CD4-positive, alpha-beta T cell (primary cell): Measurements from ENCODE around the gene TSSK6. TPM values are rescaled to one million over a fixed set of nuclear protein-coding genes. Genes with fewer than 3 reads are reported as not detected.
A peak's percentile ranks its signal among the peaks of the same experiment; 100 is the strongest.
"Not testable (repeated sequence)": the region's sequence is repeated elsewhere in the genome, so short reads cannot be mapped to it uniquely, and the experiment has no call there.

Experiments
- ATAC-seq: fragments of 200-7000 bp; cut with Tn5 transposase; one replicate; pipeline ENCODE4 v1.10.0; 2022; ENCODE audit warnings: mild to moderate bottlenecking; ENCODE audit not compliant: poor library complexity
- CTCF ChIA-PET: fragments of 350-600 bp; sonication (Branson Sonifier 250); formaldehyde crosslinking; loops from one replicate; lab custom pipeline; 2021; ENCODE audit warnings: antibody characterized with exemption, inconsistent platforms; lab: Charles Lee
- POLR2A ChIA-PET: fragments of 350-600 bp; sonication (Branson Sonifier 250); formaldehyde crosslinking; loops from one replicate; lab custom pipeline; 2021; ENCODE audit warnings: antibody characterized with exemption, inconsistent platforms; lab: Charles Lee
- DNase-seq, 14 experiments: peaks; one replicate each; pipeline ENCODE4 v3.0.0-alpha.2; 2013 to 2020; ENCODE audit warnings: mixed read lengths in 2 of 14
- H3K27ac ChIP-seq, 2 donors: one replicate each; pipeline versions ENCODE4 v1.5.1 to v1.7.0; 2013; ENCODE audit warnings: low read length in 2 of 2, low read depth in 1 of 2, mild to moderate bottlenecking in 1 of 2
- H3K27me3 ChIP-seq, 2 experiments: 1 replicate in 1 of 2; 2 replicates in 1 of 2; pipeline versions ENCODE4 v1.6.1 to v1.7.0; 2013; ENCODE audit warnings: low read length in 2 of 2, control low read depth in 1 of 2, mild to moderate bottlenecking in 1 of 2, moderate library complexity in 1 of 2; ENCODE audit not compliant: insufficient read depth in 2 of 2, control insufficient read depth in 1 of 2
- H3K36me3 ChIP-seq: one replicate; pipeline ENCODE4 v1.6.1; 2013; ENCODE audit warnings: low read length, control low read depth; ENCODE audit not compliant: insufficient read depth
- H3K4me1 ChIP-seq: one replicate; pipeline ENCODE4 v1.6.1; 2013; ENCODE audit warnings: low read length, control low read depth; ENCODE audit not compliant: insufficient read depth
- H3K4me3 ChIP-seq: one replicate; pipeline ENCODE4 v1.5.1; 2013; ENCODE audit warnings: mild to moderate bottlenecking, low read length, moderate library complexity
- H3K9me3 ChIP-seq, 2 experiments: 1 replicate in 1 of 2; 2 replicates in 1 of 2; pipeline versions ENCODE4 v1.6.1 to v1.7.0; 2013; ENCODE audit warnings: low read length in 2 of 2, mild to moderate bottlenecking in 2 of 2, control low read depth in 1 of 2, moderate library complexity in 1 of 2; ENCODE audit not compliant: control insufficient read depth in 1 of 2, insufficient read depth in 1 of 2
- H3K27ac Mint-ChIP-seq: one replicate; pipeline ENCODE4 v1.8.0; 2020; ENCODE audit warnings: mixed read lengths
- H3K27me3 Mint-ChIP-seq: one replicate; pipeline ENCODE4 v1.8.0; 2021; ENCODE audit warnings: mixed read lengths
- H3K36me3 Mint-ChIP-seq: one replicate; pipeline ENCODE4 v1.8.0; 2021; ENCODE audit warnings: low read depth, mixed read lengths
- H3K4me1 Mint-ChIP-seq: one replicate; pipeline ENCODE4 v1.8.0; 2021; ENCODE audit warnings: low read depth, mixed read lengths
- H3K4me3 Mint-ChIP-seq: one replicate; pipeline ENCODE4 v1.8.0; 2020; ENCODE audit warnings: mild to moderate bottlenecking, mixed read lengths
- H3K9me3 Mint-ChIP-seq: one replicate; pipeline ENCODE4 v1.8.0; 2020; ENCODE audit warnings: mixed read lengths
- intact Hi-C, 2 experiments: fragments of 100-400 bp; cut with DNase I in 1 of 2; cut with micrococcal nuclease in 1 of 2; formaldehyde crosslinking; loops; one replicate each; pipeline versions ENCODE4 v1.15.1 to v1.9.0; 2023 to 2025; cut with DNase I, micrococcal nuclease
- total RNA-seq, 174 experiments: library from RNA in 2 of 174; stranded (reverse) in 2 of 174; gene quantifications; one replicate each; pipeline ENCODE4 v1.2.3 and lab custom pipeline; 2021 to 2026
- TF ChIP-seq, protein P1 (sequence below): fragments of 200-600 bp; IDR thresholded peaks from one replicate; pipeline ENCODE4 v1.8.0; 2022; ENCODE audit warnings: antibody characterized with exemption, mild to moderate bottlenecking

Gene TSSK6
- total RNA-seq, 2 experiments from 2014 or later = 3.4 to 5.5 TPM

GRCh38 chr19:19475015-19475765 is 40.2 kb downstream of the TSSK6 start:
- no peak for DNase-seq
- peaks cover 16% of the 10 kb centered on the region for H3K36me3 ChIP-seq
- Mint-ChIP-seq H3K4me1 (peaks cover 86% of the 10 kb centered on the region), H3K27ac (peak overlapping the region; percentile 82), H3K9me3 (no peaks in the 10 kb centered on the region), H3K36me3 (peaks cover 74% of the 10 kb centered on the region), H3K4me3 (no peak overlapping the region), H3K27me3 (no peaks in the 10 kb centered on the region)
- CTCF ChIA-PET = interaction anchor here (0.7 to 1.5 kb wide), 6 partner anchors 10 to 111 kb away, joined by 3 to 5 read pairs (median 3); no protein-coding TSS in a partner anchor
- intact Hi-C loops = no loop called here
- peaks cover 78% of the 10 kb centered on the region for H3K4me1 ChIP-seq
- no peak overlapping the region for H3K4me3 ChIP-seq
- peak overlapping the region; percentile 35 to 36 for H3K27ac ChIP-seq
- H3K9me3 ChIP-seq = no peaks in the 10 kb centered on the region
- TF ChIP-seq, protein P1, sequence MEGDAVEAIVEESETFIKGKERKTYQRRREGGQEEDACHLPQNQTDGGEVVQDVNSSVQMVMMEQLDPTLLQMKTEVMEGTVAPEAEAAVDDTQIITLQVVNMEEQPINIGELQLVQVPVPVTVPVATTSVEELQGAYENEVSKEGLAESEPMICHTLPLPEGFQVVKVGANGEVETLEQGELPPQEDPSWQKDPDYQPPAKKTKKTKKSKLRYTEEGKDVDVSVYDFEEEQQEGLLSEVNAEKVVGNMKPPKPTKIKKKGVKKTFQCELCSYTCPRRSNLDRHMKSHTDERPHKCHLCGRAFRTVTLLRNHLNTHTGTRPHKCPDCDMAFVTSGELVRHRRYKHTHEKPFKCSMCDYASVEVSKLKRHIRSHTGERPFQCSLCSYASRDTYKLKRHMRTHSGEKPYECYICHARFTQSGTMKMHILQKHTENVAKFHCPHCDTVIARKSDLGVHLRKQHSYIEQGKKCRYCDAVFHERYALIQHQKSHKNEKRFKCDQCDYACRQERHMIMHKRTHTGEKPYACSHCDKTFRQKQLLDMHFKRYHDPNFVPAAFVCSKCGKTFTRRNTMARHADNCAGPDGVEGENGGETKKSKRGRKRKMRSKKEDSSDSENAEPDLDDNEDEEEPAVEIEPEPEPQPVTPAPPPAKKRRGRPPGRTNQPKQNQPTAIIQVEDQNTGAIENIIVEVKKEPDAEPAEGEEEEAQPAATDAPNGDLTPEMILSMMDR = no peak
- ATAC-seq = no peak
- H3K27me3 ChIP-seq = no peaks in the 10 kb centered on the region
- POLR2A ChIA-PET = interaction anchor here (0.9 to 1.2 kb wide), 2 partner anchors 13 to 90 kb away, joined by 4 read pairs; no protein-coding TSS in a partner anchor

- H3K27me3 ChIP-seq, H3K4me3 ChIP-seq, ATAC-seq, H3K9me3 Mint-ChIP-seq, H3K27me3 Mint-ChIP-seq, intact Hi-C loops, CTCF ChIA-PET, H3K27ac ChIP-seq: not testable (repeated sequence)
- POLR2A ChIA-PET = interaction anchor here (1.1 kb wide), 1 partner anchor 67 kb away, joined by 3 read pairs; the partner anchor contains the start of gene GATAD2A
- H3K36me3 Mint-ChIP-seq = peaks cover 74% of the 10 kb centered on the region
- peak overlapping the region; percentile 70 for H3K27ac Mint-ChIP-seq
- H3K9me3 ChIP-seq = peaks cover 6 to 18% of the 10 kb centered on the region in 2 experiments
- H3K4me3 Mint-ChIP-seq = peak overlapping the region; percentile 54
- DNase-seq = peak in 1 of 14 experiments; percentile 39
- peaks cover 70% of the 10 kb centered on the region for H3K4me1 Mint-ChIP-seq
- H3K36me3 ChIP-seq = peaks cover 32% of the 10 kb centered on the region
- peaks cover 64% of the 10 kb centered on the region for H3K4me1 ChIP-seq
Measured at GRCh38 chr19:19472106-19472505, 43.2 kb downstream of the TSSK6 start.

GRCh38 chr19:19471682-19472081 is 43.7 kb downstream of the TSSK6 start:
- Mint-ChIP-seq H3K36me3 (peaks cover 74% of the 10 kb centered on the region), H3K4me3 (peak overlapping the region; percentile 54), H3K9me3 (peaks cover 8% of the 10 kb centered on the region), H3K27ac (peak overlapping the region; percentile 70), H3K4me1 (peaks cover 65% of the 10 kb centered on the region), H3K27me3 (no peaks in the 10 kb centered on the region)
- TF ChIP-seq, protein P1 = no peak
- intact Hi-C loops = no loop called here
- DNase-seq (no peak), ATAC-seq (no peak)
- CTCF ChIA-PET = no interaction called here
- POLR2A ChIA-PET = interaction anchor here (1.1 to 1.4 kb wide), 2 partner anchors 11 to 66 kb away, joined by 3 read pairs; partner anchors contain the start of gene GATAD2A
- Histone ChIP-seq H3K27me3 (no peaks in the 10 kb centered on the region), H3K9me3 (peaks cover 10 to 18% of the 10 kb centered on the region in 2 experiments), H3K36me3 (peaks cover 36% of the 10 kb centered on the region), H3K4me3 (no peak overlapping the region), H3K27ac (no peak overlapping the region), H3K4me1 (peaks cover 60% of the 10 kb centered on the region)
